HepG2 (cell line): ENCODE measurements around the gene IFITM5. TPM values are rescaled to one million over a fixed set of nuclear protein-coding genes. Genes with fewer than 3 reads are reported as not detected.
"Not testable (repeated sequence)": the region's sequence is repeated elsewhere in the genome, so short reads cannot be mapped to it uniquely, and the experiment has no call there.

ENCODE experiments used
- ATAC-seq: fragments of 200-7000 bp; cut with Tn5 transposase; 3 replicates; pipeline ENCODE4 v1.9.1; 2020; ENCODE audit warnings: mild to moderate bottlenecking, moderate library complexity
- BruUV-seq: library from RNA; stranded (reverse); fragments of 400-500 nt; replicated peaks from 2 replicates; lab custom pipeline; 2021; lab: Mats Ljungman, UMichigan
- CTCF ChIA-PET: fragments of 300-600 bp; formaldehyde crosslinking; extraction: SDS; loops from one replicate; lab custom pipeline; 2021; ENCODE audit warnings: low total read pairs, inconsistent platforms, low intra/inter-chr PET ratio; lab: Yijun Ruan, JAX
- POLR2A ChIA-PET: fragments of 350-600 bp; sonication (Branson Sonifier 250); formaldehyde crosslinking; loops from one replicate; lab custom pipeline; 2020; ENCODE audit warnings: antibody characterized with exemption, inconsistent platforms; lab: Yijun Ruan, JAX
- DNase-seq: peaks from one replicate; pipeline ENCODE4 v3.0.0-alpha.2; 2015; ENCODE audit warnings: low spot score
- FAIRE-seq: peaks from 3 replicates; lab custom pipeline; 2011; peaks lifted over from hg19 to GRCh38; lab: Jason Lieb, UNC
- H2AFZ ChIP-seq: one replicate; pipeline ENCODE4 v1.6.1; 2011; ENCODE audit warnings: low read length, inconsistent platforms
- H3K27ac ChIP-seq: fragments of 300-600 bp; 3 replicates; pipeline ENCODE4 v1.8.0; 2011; ENCODE audit warnings: mixed run types, mild to moderate bottlenecking, mixed read lengths, low read length, inconsistent platforms; ENCODE audit not compliant: insufficient read depth; ENCODE audit errors: extremely low read length
- H3K27me3 ChIP-seq, 2 experiments: fragments of 200-600 bp in 1 of 2; 2 replicates in 1 of 2; 3 replicates in 1 of 2; pipeline versions ENCODE4 v1.6.0 to v1.8.0; 2011; ENCODE audit warnings: low read length in 2 of 2, mild to moderate bottlenecking in 2 of 2, moderate library complexity in 2 of 2, inconsistent platforms in 1 of 2; ENCODE audit not compliant: insufficient read depth in 2 of 2, control insufficient read depth in 1 of 2
- H3K36me3 ChIP-seq, 2 experiments: fragments of 200-600 bp in 1 of 2; replicated peaks in 1 of 2; 2 replicates in 1 of 2; 3 replicates in 1 of 2; pipeline versions ENCODE4 v1.5.1 to v1.8.0; 2011; ENCODE audit warnings: low read length in 2 of 2, inconsistent platforms in 1 of 2; ENCODE audit not compliant: insufficient read depth in 2 of 2, control insufficient read depth in 1 of 2
- H3K4me1 ChIP-seq: 2 replicates; pipeline ENCODE4 v1.5.1; 2012; ENCODE audit warnings: low read length, inconsistent platforms; ENCODE audit not compliant: insufficient read depth
- H3K4me2 ChIP-seq: 2 replicates; pipeline ENCODE4 v1.6.0; 2011; ENCODE audit warnings: low read depth, low read length, inconsistent platforms
- H3K4me3 ChIP-seq, 3 experiments: fragments of 200-600 bp in 1 of 3; sonication (generic), shearing (Covaris generic) in 1 of 3; replicated peaks in 1 of 3; 2 replicates each; pipeline ENCODE4 v1.5.1; 2011 to 2016; ENCODE audit warnings: low read length in 3 of 3, inconsistent platforms in 2 of 3, low read depth in 2 of 3, mild to moderate bottlenecking in 2 of 3, control low read depth in 1 of 3, mixed read lengths in 1 of 3; ENCODE audit not compliant: insufficient read depth in 1 of 3
- H3K79me2 ChIP-seq: one replicate; pipeline ENCODE4 v1.6.1; 2011; ENCODE audit warnings: low read length, inconsistent platforms; ENCODE audit not compliant: insufficient read depth
- H3K9ac ChIP-seq: 2 replicates; pipeline ENCODE4 v1.6.0; 2011; ENCODE audit warnings: mild to moderate bottlenecking, low read depth, low read length, inconsistent platforms; ENCODE audit not compliant: insufficient read depth
- H3K9me3 ChIP-seq: 2 replicates; pipeline ENCODE4 v1.5.1; 2012; ENCODE audit warnings: mild to moderate bottlenecking, low read length
- H4K20me1 ChIP-seq: 2 replicates; pipeline ENCODE4 v1.6.0; 2011; ENCODE audit warnings: inconsistent platforms, mild to moderate bottlenecking, low read length, moderate library complexity; ENCODE audit not compliant: insufficient read depth
- ELF1 ChIP-seq: sonication (generic); formaldehyde crosslinking; IDR thresholded peaks from 2 replicates; pipeline ENCODE4 v1.4.0; 2020; ENCODE audit warnings: missing genetic modification reagents
- ETV5 ChIP-seq: IDR thresholded peaks from 2 replicates; pipeline ENCODE4 v1.6.1; 2018; ENCODE audit warnings: missing biosample characterization, missing genetic modification reagents, inconsistent platforms, borderline replicate concordance
- FOXC1 ChIP-seq: sonication (generic); formaldehyde crosslinking; IDR thresholded peaks from 2 replicates; pipeline ENCODE4 v1.8.0; 2022; ENCODE audit warnings: mild to moderate bottlenecking, missing genetic modification reagents, borderline replicate concordance
- SAP130 ChIP-seq: IDR thresholded peaks from 2 replicates; pipeline ENCODE4 v1.6.1; 2016; ENCODE audit warnings: low read depth
- STAG1 ChIP-seq: sonication (generic); formaldehyde crosslinking; IDR thresholded peaks from 2 replicates; pipeline ENCODE4 v1.4.0; 2020; ENCODE audit warnings: missing genetic modification reagents
- XRCC5 ChIP-seq: fragments of 200-400 bp; formaldehyde crosslinking; optimal IDR thresholded peaks from 2 replicates; pipeline ENCODE3; 2017; ENCODE audit warnings: mild to moderate bottlenecking, low read length
- ZMAT3 ChIP-seq: sonication (generic); formaldehyde crosslinking; conservative IDR thresholded peaks from 2 replicates; pipeline ENCODE4 v1.7.0; 2021; ENCODE audit warnings: missing genetic modification reagents
- ZMYM3 ChIP-seq: sonication (generic); formaldehyde crosslinking; IDR thresholded peaks from 2 replicates; pipeline ENCODE4 v1.5.1; 2020; ENCODE audit warnings: mild to moderate bottlenecking, missing genetic modification reagents
- WGBS: methylation state at CpG from one replicate; pipeline ENCODE4 v1.1.6; 2017; ENCODE audit warnings: low lambda C conversion rate; 5-methylcytosine and 5-hydroxymethylcytosine counted together
- in situ Hi-C: cut with HindIII; loops from 2 replicates; pipeline ENCODE4 v1.10.0; 2017; ENCODE audit warnings: low pct_unique_long_range_greater_than_20kb; ENCODE audit not compliant: extremely low pct_ligation_motif_present
- intact Hi-C: fragments of 100-400 bp; cut with micrococcal nuclease; formaldehyde crosslinking; loops from one replicate; pipeline ENCODE4 v1.10.0; 2022; ENCODE audit not compliant: unreplicated experiment
- polyA plus RNA-seq, 8 experiments: library from polyadenylated mRNA; depleted of rRNA in 3 of 8; stranded (reverse) in 7 of 8; unstranded in 1 of 8; fragments of >200 nt; fragmentation: Illumina TruSeq in 4 of 8; extraction: Trizol in 4 of 8; gene quantifications; 2 replicates each; pipeline versions ENCODE4 v1.2.1 to v1.2.3, GENCODE V29; 2011 to 2016; ENCODE audit warnings: low read depth in 4 of 8, missing spikeins in 1 of 8, mixed read lengths in 1 of 8; ENCODE audit not compliant: insufficient read depth in 1 of 8
- total RNA-seq, 5 experiments: library from RNA; depleted of rRNA; stranded (reverse); fragments of >200 nt; fragmentation: Illumina TruSeq; extraction: Trizol; gene quantifications; 2 replicates each; pipeline ENCODE4 v1.2.3, GENCODE V29; 2016; ENCODE audit warnings: low read depth in 1 of 5
- TF ChIP-seq, protein P1 (sequence below): sonication (generic); formaldehyde crosslinking; IDR thresholded peaks from 2 replicates; pipeline ENCODE4 v1.4.0; 2020; ENCODE audit warnings: missing genetic modification reagents
- TF ChIP-seq, protein P2 (sequence below): sonication (generic); formaldehyde crosslinking; IDR thresholded peaks from 2 replicates; pipeline ENCODE4 v1.4.0; 2020; ENCODE audit warnings: missing genetic modification reagents
- TF ChIP-seq, protein P3 (sequence below): sonication (generic); formaldehyde crosslinking; IDR thresholded peaks from 2 replicates; pipeline ENCODE4 v1.5.1; 2020; ENCODE audit warnings: mild to moderate bottlenecking, missing genetic modification reagents, moderate library complexity

IFITM5 gene
- total and polyA plus RNA-seq, 2 of the 13 experiments (the other 11 are each of a cell fraction or from before 2014, with no cell fraction given): not detected

DNA sequence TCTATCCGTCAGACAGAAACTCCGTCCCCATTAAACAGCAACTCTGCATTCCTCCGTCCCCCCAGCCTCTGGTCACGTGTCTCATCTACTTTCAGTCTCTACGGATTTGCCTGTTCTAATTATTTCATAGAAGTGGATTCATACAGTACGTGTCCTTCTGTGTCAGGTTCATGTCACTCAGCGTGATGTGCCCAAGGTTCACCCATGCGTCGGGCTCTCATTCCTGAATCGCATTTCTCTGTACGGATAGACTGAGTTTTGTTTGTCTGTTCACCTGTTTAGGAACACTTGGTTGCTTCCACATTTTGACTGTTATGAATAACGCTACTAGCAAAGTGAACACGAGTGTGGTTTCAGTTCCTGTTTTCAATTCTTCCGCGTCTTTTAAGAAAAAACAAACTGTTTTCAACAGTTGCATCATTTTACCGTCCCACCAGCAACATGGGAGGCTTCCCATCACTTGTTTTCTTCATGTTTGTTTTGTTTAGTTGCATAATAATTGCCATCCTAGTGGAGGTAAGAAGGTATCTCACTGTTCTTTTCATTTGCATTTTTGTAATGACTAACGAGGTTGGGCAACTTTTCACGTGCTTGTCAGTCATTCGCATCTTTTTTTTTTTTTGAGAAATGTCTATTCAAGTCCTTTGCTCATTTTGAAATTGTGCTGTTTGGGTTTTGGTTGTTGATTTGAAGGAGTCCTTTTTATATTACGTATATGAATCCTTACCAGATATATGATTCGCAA, 30.0 kb downstream of the IFITM5 start (continued):
- TF ChIP-seq ZMAT3: no peak

DNA sequence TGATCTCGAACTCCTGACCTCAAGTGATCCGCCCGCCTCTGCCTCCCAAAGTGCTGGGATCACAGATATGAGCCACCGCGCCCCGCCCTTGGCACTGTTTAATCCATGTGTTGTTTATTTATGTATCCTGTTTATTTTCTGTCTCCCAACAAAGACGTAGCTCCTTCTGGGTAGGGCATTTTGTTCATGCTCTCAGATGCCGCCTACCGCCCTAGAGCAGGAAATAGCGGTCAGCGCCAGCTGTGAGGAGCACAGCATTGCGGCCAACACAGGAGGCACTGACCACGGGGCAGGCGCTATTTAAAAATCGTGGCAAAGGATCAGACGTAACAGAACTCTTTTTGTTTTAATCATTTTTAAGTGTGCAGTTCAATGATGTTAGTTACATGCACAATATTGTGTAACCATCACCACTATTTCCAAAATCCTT, 30.6 kb downstream of the IFITM5 start:
- intact Hi-C loops, H3K36me3 ChIP-seq, FAIRE-seq, in situ Hi-C loops, H3K27ac ChIP-seq, BruUV-seq, H3K9me3 ChIP-seq, H4K20me1 ChIP-seq, H3K79me2 ChIP-seq, CTCF ChIA-PET: not testable (repeated sequence)
- WGBS: 4% methylated on average over 16 of the region's 16 CpGs
- Histone ChIP-seq H3K4me1 (peaks cover 45% of the 10 kb centered on the region), H3K4me3 (peak overlapping the region; percentile 24 to 60 (median 29); a peak in 5 of 6 replicates), H2AFZ (peak overlapping the region; percentile 75), H3K4me2 (peak overlapping the region; percentile 76), H3K27me3 (peaks cover 0 to 29% of the 10 kb centered on the region in 2 experiments; a peak in 3 of 5 replicates), H3K9ac (0 out of 2 replicates have a peak overlapping the region, but pooled peaks have one; percentile 20)
- DNase-seq (peak; percentile 30), ATAC-seq (peak; percentile 86)
- POLR2A ChIA-PET: interaction anchor here (0.8 to 1.8 kb wide), 8 partner anchors 18 to 128 kb away, joined by 3 to 9 read pairs (median 3); partner anchors contain the start of genes BET1L and RIC8A
- TF ChIP-seq STAG1 (CRISPR knock-in tag) (peak; percentile 22; the same call in 1 of the 2 replicates), ZMYM3 (CRISPR knock-in tag) (peak; percentile 36; the same call in 1 of the 2 replicates), ELF1 (CRISPR knock-in tag) (peak; percentile 40; the same call in 1 of the 2 replicates), ETV5 (peak; percentile 20; the same call in 1 of the 2 replicates), FOXC1 (CRISPR knock-in tag) (0 out of 2 replicates have a peak, but pooled peaks have one; percentile 41), XRCC5 (peak; percentile 17), SAP130 (CRISPR knock-in tag) (peak; percentile 32)
- TF ChIP-seq, protein P1, sequence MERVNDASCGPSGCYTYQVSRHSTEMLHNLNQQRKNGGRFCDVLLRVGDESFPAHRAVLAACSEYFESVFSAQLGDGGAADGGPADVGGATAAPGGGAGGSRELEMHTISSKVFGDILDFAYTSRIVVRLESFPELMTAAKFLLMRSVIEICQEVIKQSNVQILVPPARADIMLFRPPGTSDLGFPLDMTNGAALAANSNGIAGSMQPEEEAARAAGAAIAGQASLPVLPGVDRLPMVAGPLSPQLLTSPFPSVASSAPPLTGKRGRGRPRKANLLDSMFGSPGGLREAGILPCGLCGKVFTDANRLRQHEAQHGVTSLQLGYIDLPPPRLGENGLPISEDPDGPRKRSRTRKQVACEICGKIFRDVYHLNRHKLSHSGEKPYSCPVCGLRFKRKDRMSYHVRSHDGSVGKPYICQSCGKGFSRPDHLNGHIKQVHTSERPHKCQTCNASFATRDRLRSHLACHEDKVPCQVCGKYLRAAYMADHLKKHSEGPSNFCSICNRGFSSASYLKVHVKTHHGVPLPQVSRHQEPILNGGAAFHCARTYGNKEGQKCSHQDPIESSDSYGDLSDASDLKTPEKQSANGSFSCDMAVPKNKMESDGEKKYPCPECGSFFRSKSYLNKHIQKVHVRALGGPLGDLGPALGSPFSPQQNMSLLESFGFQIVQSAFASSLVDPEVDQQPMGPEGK (CRISPR knock-in tag): peak; percentile 8; the same call in 1 of the 2 replicates
- TF ChIP-seq, protein P2, sequence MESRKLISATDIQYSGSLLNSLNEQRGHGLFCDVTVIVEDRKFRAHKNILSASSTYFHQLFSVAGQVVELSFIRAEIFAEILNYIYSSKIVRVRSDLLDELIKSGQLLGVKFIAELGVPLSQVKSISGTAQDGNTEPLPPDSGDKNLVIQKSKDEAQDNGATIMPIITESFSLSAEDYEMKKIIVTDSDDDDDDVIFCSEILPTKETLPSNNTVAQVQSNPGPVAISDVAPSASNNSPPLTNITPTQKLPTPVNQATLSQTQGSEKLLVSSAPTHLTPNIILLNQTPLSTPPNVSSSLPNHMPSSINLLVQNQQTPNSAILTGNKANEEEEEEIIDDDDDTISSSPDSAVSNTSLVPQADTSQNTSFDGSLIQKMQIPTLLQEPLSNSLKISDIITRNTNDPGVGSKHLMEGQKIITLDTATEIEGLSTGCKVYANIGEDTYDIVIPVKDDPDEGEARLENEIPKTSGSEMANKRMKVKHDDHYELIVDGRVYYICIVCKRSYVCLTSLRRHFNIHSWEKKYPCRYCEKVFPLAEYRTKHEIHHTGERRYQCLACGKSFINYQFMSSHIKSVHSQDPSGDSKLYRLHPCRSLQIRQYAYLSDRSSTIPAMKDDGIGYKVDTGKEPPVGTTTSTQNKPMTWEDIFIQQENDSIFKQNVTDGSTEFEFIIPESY (CRISPR knock-in tag): 0 out of 2 replicates have a peak, but pooled peaks have one; percentile 50
- TF ChIP-seq, protein P3, sequence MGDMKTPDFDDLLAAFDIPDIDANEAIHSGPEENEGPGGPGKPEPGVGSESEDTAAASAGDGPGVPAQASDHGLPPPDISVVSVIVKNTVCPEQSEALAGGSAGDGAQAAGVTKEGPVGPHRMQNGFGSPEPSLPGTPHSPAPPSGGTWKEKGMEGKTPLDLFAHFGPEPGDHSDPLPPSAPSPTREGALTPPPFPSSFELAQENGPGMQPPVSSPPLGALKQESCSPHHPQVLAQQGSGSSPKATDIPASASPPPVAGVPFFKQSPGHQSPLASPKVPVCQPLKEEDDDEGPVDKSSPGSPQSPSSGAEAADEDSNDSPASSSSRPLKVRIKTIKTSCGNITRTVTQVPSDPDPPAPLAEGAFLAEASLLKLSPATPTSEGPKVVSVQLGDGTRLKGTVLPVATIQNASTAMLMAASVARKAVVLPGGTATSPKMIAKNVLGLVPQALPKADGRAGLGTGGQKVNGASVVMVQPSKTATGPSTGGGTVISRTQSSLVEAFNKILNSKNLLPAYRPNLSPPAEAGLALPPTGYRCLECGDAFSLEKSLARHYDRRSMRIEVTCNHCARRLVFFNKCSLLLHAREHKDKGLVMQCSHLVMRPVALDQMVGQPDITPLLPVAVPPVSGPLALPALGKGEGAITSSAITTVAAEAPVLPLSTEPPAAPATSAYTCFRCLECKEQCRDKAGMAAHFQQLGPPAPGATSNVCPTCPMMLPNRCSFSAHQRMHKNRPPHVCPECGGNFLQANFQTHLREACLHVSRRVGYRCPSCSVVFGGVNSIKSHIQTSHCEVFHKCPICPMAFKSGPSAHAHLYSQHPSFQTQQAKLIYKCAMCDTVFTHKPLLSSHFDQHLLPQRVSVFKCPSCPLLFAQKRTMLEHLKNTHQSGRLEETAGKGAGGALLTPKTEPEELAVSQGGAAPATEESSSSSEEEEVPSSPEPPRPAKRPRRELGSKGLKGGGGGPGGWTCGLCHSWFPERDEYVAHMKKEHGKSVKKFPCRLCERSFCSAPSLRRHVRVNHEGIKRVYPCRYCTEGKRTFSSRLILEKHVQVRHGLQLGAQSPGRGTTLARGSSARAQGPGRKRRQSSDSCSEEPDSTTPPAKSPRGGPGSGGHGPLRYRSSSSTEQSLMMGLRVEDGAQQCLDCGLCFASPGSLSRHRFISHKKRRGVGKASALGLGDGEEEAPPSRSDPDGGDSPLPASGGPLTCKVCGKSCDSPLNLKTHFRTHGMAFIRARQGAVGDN (CRISPR knock-in tag): peak; percentile 41
